Ovary (tissue), 9 donors: ENCODE measurements around the gene ATP8B2. TPM values are rescaled to one million over a fixed set of nuclear protein-coding genes. Genes with fewer than 3 reads are reported as not detected.

Experiments
- DNase-seq, 5 donors: peaks; one replicate each; pipeline ENCODE4 v3.0.0-alpha.2; 2019 to 2020
- H3K27ac ChIP-seq, 2 donors: fragments of 200-600 bp; one replicate each; pipeline versions ENCODE4 v1.5.1 to v1.8.0; 2019 to 2022
- H3K27me3 ChIP-seq: fragments of 200-600 bp; one replicate; pipeline ENCODE4 v1.8.0; 2022
- H3K36me3 ChIP-seq: fragments of 200-600 bp; sonication (generic); one replicate; pipeline ENCODE4 v1.5.1; 2019
- H3K4me1 ChIP-seq: one replicate; pipeline ENCODE4 v1.8.1; 2013; ENCODE audit warnings: mild to moderate bottlenecking, moderate library complexity; ENCODE audit not compliant: insufficient read depth
- H3K4me3 ChIP-seq: fragments of 200-600 bp; sonication (generic); one replicate; pipeline ENCODE4 v1.5.1; 2017
- H3K9me3 ChIP-seq, 2 donors: fragments of 200-600 bp in 1 of 2; sonication (generic) in 1 of 2; one replicate each; pipeline versions ENCODE4 v1.5.1 to v1.8.1; 2013 to 2019; ENCODE audit warnings: mild to moderate bottlenecking in 1 of 2, moderate library complexity in 1 of 2
- EP300 ChIP-seq: sonication (generic); formaldehyde crosslinking; IDR thresholded peaks from one replicate; pipeline ENCODE4 v1.6.1; 2017; ENCODE audit warnings: antibody characterized with exemption
- POLR2A ChIP-seq: fragments of 450-650 bp; IDR thresholded peaks from one replicate; pipeline ENCODE4 v1.6.1; 2017; ENCODE audit warnings: antibody characterized with exemption, mild to moderate bottlenecking, moderate library complexity
- WGBS, 3 donors: extraction: QIAGEN DNeasy Blood & Tissue Kit in 1 of 3; methylation state at CpG; one replicate each; pipeline versions ENCODE4 v1.1.5 to v1.1.7; 2013 to 2017; 5-methylcytosine and 5-hydroxymethylcytosine counted together
- intact Hi-C, 4 donors: fragments of 100-400 bp; cut with DNase I; formaldehyde crosslinking; loops; one replicate each; pipeline versions ENCODE4 v1.11.0 to v1.15.1; 2022 to 2023
- polyA plus RNA-seq, 2 donors: library from polyadenylated mRNA; stranded (reverse); fragments of 200-250 nt in 1 of 2; fragments of 350-450 nt in 1 of 2; fragmentation: Illumina TruSeq in 1 of 2; extraction: RNeasy Lipid Tissue Mini Kit (QIAGEN cat#74804) in 1 of 2; gene quantifications; one replicate each; pipeline ENCODE4 v1.2.3, GENCODE V29; 2013 to 2014
- total RNA-seq, 7 donors: library from RNA; depleted of rRNA in 2 of 7; stranded (reverse); fragments of >200 nt in 2 of 7; fragmentation: NEBNext Ultra II Directional in 3 of 7; extraction: Animal tissue kit (Norgen Biotek cat#: 25700) in 3 of 7; gene quantifications; one replicate each; pipeline versions ENCODE4 v1.1.0 to v1.2.4, GENCODE V29; 2016 to 2023
- TF ChIP-seq, protein P1 (sequence below), 3 donors: fragments of 450-650 bp in 2 of 3; fragments of 200-600 bp in 1 of 3; IDR thresholded peaks; one replicate each; pipeline versions ENCODE4 v1.5.1 to v1.8.0; 2016 to 2022; ENCODE audit warnings: antibody characterized with exemption in 3 of 3, mild to moderate bottlenecking in 1 of 3
- donor health status: DM: no; HTN: no; CAD: no; lungs with moderate emphysema.
- donor health status: DM: no; HTN: no; CAD: no.
- donor health status: Bipolar disorder and iron deficiency.
- donor health status: DM: yes; HTN: yes; CAD: no.
- donor health status: DM: no; HTN: no; CAD: no.
- donor health status: DM: yes; HTN: yes; CAD: no.

The ATP8B2 gene
- total and polyA plus RNA-seq, 9 donors, result 53.0 to 112 (median 83.4) TPM

DNA sequence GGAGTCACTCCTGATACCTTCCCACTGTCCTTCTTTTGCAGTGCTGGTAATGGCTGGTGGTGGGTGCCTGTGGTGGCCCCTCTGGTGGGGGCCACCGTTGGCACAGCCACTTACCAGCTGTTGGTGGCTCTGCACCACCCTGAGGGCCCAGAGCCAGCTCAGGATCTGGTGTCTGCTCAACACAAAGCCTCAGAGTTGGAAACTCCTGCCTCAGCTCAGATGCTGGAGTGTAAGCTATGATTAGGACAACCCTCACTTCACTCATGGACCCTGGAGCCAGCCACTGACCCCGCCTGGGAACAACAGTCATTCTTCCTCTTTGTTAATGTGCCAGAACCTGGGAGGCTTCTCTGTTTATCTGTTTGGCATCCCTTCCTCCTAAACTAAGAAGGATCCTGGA lies 1.1 kb upstream of the ATP8B2 start:
- Histone ChIP-seq H3K4me3 (peak overlapping the region; percentile 72), H3K36me3 (no peaks in the 10 kb centered on the region), H3K4me1 (peaks cover 17% of the 10 kb centered on the region), H3K27ac (no peak overlapping the region), H3K9me3 (no peaks in the 10 kb centered on the region), H3K27me3 (no peaks in the 10 kb centered on the region)
- intact Hi-C loops, result loop anchor here in 1 of 4 donors (5.0 kb wide), 1 partner anchor 52 kb away; the partner anchor contains the start of gene HAX1
- DNase-seq, result peak in 2 of 5 donors; percentile 43 to 48
- WGBS, 3 donors, result 28 to 62% (median 39%) methylated on average over 2 of the region's 2 CpGs
- TF ChIP-seq EP300 (no peak), POLR2A (no peak)
- TF ChIP-seq, protein P1, sequence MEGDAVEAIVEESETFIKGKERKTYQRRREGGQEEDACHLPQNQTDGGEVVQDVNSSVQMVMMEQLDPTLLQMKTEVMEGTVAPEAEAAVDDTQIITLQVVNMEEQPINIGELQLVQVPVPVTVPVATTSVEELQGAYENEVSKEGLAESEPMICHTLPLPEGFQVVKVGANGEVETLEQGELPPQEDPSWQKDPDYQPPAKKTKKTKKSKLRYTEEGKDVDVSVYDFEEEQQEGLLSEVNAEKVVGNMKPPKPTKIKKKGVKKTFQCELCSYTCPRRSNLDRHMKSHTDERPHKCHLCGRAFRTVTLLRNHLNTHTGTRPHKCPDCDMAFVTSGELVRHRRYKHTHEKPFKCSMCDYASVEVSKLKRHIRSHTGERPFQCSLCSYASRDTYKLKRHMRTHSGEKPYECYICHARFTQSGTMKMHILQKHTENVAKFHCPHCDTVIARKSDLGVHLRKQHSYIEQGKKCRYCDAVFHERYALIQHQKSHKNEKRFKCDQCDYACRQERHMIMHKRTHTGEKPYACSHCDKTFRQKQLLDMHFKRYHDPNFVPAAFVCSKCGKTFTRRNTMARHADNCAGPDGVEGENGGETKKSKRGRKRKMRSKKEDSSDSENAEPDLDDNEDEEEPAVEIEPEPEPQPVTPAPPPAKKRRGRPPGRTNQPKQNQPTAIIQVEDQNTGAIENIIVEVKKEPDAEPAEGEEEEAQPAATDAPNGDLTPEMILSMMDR (IDR thresholded peaks at IDR 0.05), result no peak

DNA sequence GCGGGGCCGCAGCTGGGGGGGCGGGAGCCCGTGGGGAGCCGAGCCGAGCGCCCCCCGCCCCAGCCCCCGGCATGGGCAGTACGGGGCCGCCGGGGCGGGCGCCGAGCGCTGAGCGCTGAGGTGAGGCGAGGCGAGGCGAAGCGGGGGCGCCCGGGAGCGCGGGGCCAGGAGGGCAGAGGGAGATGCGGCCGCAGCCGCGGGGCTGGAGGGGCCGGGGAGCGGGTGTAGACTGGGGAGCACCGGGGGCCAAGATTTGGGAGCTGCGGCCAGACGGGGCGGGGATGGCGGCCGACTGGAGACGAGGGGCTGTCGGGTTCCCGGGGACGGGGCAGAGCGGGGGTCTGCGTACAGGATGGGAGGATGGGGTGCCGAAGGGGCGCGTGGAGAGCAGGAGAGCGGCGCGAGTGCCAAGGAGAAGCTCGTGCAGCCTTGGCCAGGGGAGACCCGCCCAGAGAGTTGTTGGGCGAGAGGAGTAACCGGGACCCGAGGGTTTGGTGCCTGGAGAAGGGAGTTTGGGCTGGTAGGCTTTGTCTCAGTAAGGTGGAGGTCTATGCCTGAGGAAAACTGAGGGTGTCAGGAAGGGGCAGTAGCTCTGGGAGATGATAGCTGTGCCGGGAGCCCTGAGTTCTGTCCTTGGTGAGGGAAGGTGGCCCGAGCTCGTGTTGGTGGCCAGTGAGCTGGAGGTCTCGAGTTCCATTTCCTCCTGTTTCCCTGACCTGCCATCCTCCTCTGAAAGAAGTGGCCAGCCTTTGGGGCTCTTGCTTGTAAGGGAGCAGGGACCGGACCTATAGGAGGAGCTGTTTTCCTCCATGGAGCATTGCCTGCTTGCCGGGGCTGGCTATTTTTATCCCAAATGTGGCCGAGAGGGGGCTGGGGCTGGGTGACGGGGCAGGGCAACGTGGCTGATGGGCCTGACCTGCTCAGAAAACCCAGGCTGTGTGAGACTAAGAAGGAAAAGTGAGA lies 539 bp downstream of the ATP8B2 start:
- Histone ChIP-seq H3K9me3 (no peaks in the 10 kb centered on the region), H3K4me1 (peaks cover 17% of the 10 kb centered on the region), H3K4me3 (peak overlapping the region; percentile 72), H3K27ac (peak overlapping the region; percentile 94), H3K36me3 (no peaks in the 10 kb centered on the region), H3K27me3 (no peaks in the 10 kb centered on the region)
- intact Hi-C loops, result loop anchor here in 1 of 4 donors (5.0 kb wide), 1 partner anchor 81 kb away; the partner anchor contains the start of gene IL6R
- WGBS, 3 donors, result 1% methylated on average over 29 to 63 of the region's 63 CpGs
- DNase-seq, result peak; percentile 72 to 81 (median 78)
- TF ChIP-seq, protein P1 (IDR thresholded peaks at IDR 0.05), result peak in 2 of 3 donors; percentile 67 to 81
- TF ChIP-seq POLR2A (peak; percentile 70), EP300 (no peak)

DNA sequence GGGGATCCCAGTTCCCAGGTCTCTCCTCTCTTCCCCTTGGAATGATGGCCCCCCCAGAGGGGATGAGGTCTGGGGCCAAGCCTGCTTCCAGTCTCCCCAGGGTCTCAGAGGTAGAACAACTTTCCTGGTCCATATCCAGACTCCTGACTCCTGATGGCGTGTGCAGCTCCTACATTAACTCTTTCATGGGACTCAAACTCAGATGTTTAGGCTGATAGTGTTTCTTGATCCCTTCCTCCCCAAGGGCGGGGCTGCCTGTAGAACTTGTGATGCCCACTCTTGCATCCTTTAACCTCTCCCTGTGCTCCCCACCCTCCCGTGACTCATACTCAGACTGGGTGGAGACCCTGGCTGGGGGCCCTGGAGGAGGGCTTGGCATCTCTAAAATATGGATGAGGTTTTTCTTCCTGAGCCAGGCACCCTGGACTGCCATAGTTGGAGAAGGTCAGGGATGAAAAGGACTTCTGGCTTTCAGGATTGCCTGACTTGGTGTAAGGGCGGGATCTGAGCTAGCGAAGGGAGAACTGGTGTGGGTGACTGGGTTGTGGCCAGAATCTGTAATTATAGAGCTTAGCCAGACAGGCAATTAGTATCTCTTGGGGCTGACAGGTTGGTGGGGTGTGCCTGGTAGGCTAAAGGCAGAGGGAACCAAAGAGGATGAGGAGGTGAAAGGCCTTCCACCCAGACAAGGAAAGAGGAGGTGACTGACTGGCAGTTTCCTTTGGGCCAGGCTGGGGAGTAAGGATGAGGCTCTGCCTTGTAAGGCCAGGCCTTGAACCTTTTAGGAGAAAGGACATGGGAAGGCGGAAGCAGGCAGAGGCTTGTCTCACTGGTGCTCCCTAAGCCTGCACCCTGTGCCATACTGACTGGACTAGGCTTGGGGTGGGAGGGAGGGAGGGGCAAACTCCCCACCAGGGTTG lies 1.5 kb downstream of the ATP8B2 start:
- TF ChIP-seq EP300 (peak; percentile 11), POLR2A (no peak)
- 29 to 47% (median 38%) methylated on average over 6 of the region's 6 CpGs for WGBS, 3 donors
- peak; percentile 65 to 85 (median 73) for DNase-seq
- no peaks in the 10 kb centered on the region for H3K27me3 ChIP-seq
- peak overlapping the region; percentile 94 for H3K27ac ChIP-seq
- peaks cover 17% of the 10 kb centered on the region for H3K4me1 ChIP-seq
- intact Hi-C loops, result loop anchor here in 1 of 4 donors (5.0 kb wide), 1 partner anchor 80 kb away; the partner anchor contains the start of gene IL6R
- no peaks in the 10 kb centered on the region for H3K9me3 ChIP-seq
- no peaks in the 10 kb centered on the region for H3K36me3 ChIP-seq
- H3K4me3 ChIP-seq, result peak overlapping the region; percentile 72

DNA sequence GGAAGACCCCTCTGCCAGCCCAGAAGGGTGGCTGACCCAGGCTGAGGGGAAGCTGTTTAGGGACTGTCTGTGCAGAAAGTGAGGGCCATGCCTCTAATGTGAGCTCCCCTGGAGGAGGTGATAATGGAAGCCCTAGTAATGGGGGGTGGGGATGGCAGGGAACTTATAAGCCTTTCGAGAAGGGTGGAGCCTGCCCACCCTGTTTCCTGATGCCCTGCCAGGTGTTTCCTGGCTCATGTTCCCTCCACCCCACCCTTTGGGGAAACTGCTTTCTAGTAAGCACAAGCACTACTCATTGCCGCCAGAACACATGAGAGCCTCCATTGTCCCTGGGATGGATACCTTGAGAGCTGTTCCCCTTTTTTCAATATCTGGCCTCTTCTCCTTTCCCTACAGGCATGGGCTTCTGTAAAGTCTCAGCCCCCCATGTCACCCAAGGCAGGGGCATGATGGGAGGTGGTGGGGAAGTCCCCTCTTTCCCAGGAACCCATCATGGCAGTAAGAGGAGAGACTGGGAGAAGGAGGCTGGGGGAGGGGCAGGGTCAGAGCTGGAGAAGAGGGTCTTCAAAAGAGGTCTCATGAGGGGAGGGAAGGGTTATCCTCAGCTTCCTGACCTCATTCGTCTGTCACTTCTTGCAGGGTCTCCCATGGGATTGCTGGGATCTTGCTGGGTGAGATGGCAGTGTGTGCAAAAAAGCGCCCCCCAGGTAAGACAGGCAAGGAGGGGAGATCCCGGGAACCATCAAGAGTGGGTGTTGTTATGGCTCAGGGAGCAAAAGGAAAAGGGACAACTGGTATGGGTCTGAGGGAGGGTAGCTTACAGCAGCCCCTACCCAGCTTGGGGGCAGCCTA lies 2.4 kb downstream of the ATP8B2 start:
- Histone ChIP-seq H3K4me3 (peak overlapping the region; percentile 32), H3K9me3 (no peaks in the 10 kb centered on the region), H3K4me1 (peaks cover 17% of the 10 kb centered on the region), H3K27ac (peak overlapping the region; percentile 94), H3K27me3 (no peaks in the 10 kb centered on the region), H3K36me3 (no peaks in the 10 kb centered on the region)
- DNase-seq, result peak in 3 of 5 donors; percentile 49 to 57 (median 52)
- intact Hi-C loops, result loop anchor here in 1 of 4 donors (5.0 kb wide), 1 partner anchor 80 kb away; the partner anchor contains the start of gene IL6R
- 43 to 48% (median 47%) methylated on average over 5 of the region's 5 CpGs for WGBS, 3 donors
- TF ChIP-seq POLR2A, result no peak
